Mucosa of descending colon (tissue), 3 donors: ENCODE data around the gene RAPGEF2. TPM values are rescaled to one million over a fixed set of nuclear protein-coding genes. Genes with fewer than 3 reads are reported as not detected.

ENCODE experiments used
- ATAC-seq: fragments of 200-7000 bp; cut with Tn5 transposase; one replicate; pipeline ENCODE4 v1.9.1; 2020; ENCODE audit warnings: mild to moderate bottlenecking, moderate library complexity
- DNase-seq, 3 donors: peaks; one replicate each; pipeline ENCODE4 v3.0.0-alpha.2; 2020
- H3K36me3 ChIP-seq: fragments of 200-600 bp; one replicate; pipeline ENCODE4 v1.8.0; 2021; ENCODE audit warnings: low read depth, mild to moderate bottlenecking
- H3K4me1 ChIP-seq: fragments of 200-600 bp; one replicate; pipeline ENCODE4 v1.8.0; 2021; ENCODE audit warnings: low read depth, mild to moderate bottlenecking
- H3K4me3 ChIP-seq: fragments of 200-600 bp; one replicate; pipeline ENCODE4 v1.8.0; 2021; ENCODE audit warnings: mild to moderate bottlenecking
- H3K9me3 ChIP-seq: fragments of 200-600 bp; one replicate; pipeline ENCODE4 v1.8.0; 2021; ENCODE audit warnings: mild to moderate bottlenecking
- intact Hi-C, 2 donors: fragments of 100-400 bp; cut with DNase I in 1 of 2; cut with micrococcal nuclease in 1 of 2; formaldehyde crosslinking; loops; one replicate each; pipeline versions ENCODE4 v1.11.0 to v1.11.1; 2022; cut with DNase I, micrococcal nuclease
- total RNA-seq, 3 donors: library from RNA; stranded (reverse); fragmentation: NEBNext Ultra II Directional in 2 of 3; extraction: Animal tissue kit (Norgen Biotek cat#: 25700) in 2 of 3; gene quantifications; one replicate each; pipeline versions ENCODE4 v1.2.1 to v1.2.4, GENCODE V29; 2021 to 2023
- TF ChIP-seq, protein P1 (sequence below): fragments of 200-600 bp; IDR thresholded peaks from one replicate; pipeline ENCODE4 v1.8.0; 2022; ENCODE audit warnings: antibody characterized with exemption, mild to moderate bottlenecking
- donor health status: DM: no; HTN: no; CAD: no; lungs with moderate emphysema.
- donor health status: DM: no; HTN: no; CAD: no.
- donor health status: DM: no; HTN: yes; CAD: no.

RAPGEF2 gene
- total RNA-seq, 3 donors from 2014 or later: 42.8 to 68.2 (median 55.1) TPM

GRCh38 chr4:159298502-159298901 is 195.6 kb downstream of the RAPGEF2 start:
- Histone ChIP-seq H3K9me3 (no peaks in the 10 kb centered on the region), H3K4me1 (no peaks in the 10 kb centered on the region), H3K4me3 (no peak overlapping the region), H3K36me3 (no peaks in the 10 kb centered on the region)
- TF ChIP-seq, protein P1, sequence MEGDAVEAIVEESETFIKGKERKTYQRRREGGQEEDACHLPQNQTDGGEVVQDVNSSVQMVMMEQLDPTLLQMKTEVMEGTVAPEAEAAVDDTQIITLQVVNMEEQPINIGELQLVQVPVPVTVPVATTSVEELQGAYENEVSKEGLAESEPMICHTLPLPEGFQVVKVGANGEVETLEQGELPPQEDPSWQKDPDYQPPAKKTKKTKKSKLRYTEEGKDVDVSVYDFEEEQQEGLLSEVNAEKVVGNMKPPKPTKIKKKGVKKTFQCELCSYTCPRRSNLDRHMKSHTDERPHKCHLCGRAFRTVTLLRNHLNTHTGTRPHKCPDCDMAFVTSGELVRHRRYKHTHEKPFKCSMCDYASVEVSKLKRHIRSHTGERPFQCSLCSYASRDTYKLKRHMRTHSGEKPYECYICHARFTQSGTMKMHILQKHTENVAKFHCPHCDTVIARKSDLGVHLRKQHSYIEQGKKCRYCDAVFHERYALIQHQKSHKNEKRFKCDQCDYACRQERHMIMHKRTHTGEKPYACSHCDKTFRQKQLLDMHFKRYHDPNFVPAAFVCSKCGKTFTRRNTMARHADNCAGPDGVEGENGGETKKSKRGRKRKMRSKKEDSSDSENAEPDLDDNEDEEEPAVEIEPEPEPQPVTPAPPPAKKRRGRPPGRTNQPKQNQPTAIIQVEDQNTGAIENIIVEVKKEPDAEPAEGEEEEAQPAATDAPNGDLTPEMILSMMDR: no peak
- no peak for DNase-seq
- intact Hi-C loops: no loop called here
- ATAC-seq: no peak

GRCh38 chr4:159303435-159303834 is 200.6 kb downstream of the RAPGEF2 start:
- H3K36me3 ChIP-seq: no peaks in the 10 kb centered on the region
- TF ChIP-seq, protein P1: no peak
- intact Hi-C loops: no loop called here
- ATAC-seq (no peak), DNase-seq (no peak)
- H3K4me3 ChIP-seq: no peak overlapping the region
- no peaks in the 10 kb centered on the region for H3K9me3 ChIP-seq
- no peaks in the 10 kb centered on the region for H3K4me1 ChIP-seq

DNA sequence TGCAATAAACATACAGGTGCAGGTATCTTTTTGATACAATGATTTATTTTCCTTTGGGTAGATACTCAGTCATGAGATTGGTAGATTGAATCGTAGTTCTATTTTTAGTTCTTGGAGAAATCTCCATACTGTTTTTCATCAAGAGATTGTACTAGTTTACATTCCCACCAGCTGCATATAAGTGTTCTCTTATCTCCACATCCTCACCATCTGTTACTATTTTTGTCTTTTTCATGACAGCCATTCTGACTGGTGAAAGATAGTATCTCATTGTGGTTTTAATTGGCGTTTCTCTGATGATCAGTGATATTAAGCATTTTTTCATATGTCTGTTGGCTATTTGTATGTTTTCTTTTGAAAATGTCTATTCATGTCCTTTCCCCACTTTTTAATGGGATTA is 202.2 kb downstream of the RAPGEF2 start:
- intact Hi-C loops: no loop called here
- Histone ChIP-seq H3K4me1 (no peaks in the 10 kb centered on the region), H3K9me3 (no peaks in the 10 kb centered on the region), H3K36me3 (no peaks in the 10 kb centered on the region), H3K4me3 (no peak overlapping the region)
- DNase-seq (no peak), ATAC-seq (no peak)
- TF ChIP-seq, protein P1: no peak

- Histone ChIP-seq H3K36me3 (no peaks in the 10 kb centered on the region), H3K4me3 (no peak overlapping the region), H3K9me3 (no peaks in the 10 kb centered on the region), H3K4me1 (no peaks in the 10 kb centered on the region)
- TF ChIP-seq, protein P1: no peak
- intact Hi-C loops: no loop called here
- ATAC-seq (no peak), DNase-seq (no peak)
These were observed 205.1 kb downstream of the RAPGEF2 start for GRCh38 chr4:159307929-159308328.

DNA sequence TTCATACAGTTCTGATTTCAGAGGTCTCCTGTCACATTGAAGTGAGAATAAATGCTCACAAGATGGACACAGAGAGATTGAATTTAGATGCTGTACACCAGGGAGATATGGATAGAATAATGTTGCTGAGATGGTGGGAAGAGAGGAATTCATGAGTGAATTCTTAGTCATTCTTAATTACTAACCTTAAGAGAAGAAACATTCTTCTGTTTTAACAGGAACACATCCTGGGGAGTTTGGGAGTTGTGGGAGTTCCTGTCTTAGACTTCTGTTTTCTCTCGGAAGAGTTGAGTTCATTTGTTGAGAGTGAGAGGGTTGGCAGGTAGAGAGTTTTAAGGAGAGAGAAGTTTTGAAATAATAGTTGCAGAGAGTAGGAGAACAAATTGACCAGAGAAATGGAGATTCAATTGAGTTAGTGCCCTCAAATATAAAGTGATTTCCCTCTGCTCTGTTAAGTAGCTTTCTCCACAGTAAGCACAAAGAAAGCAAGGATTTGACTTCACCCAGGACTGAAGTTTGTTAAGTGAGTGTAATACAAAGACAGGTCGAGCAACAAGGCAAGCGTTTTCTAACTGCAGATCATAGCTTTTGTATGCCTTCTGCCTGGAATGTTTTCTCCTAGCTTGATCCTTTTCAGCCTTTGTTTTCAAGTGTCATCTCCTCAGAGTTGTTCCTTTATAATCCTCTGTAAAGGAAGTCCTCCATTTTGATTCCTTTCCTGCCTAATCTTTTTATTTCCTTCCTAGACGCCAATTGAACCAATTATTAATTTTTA is 205.9 kb downstream of the RAPGEF2 start:
- no peak overlapping the region for H3K4me3 ChIP-seq
- DNase-seq (no peak), ATAC-seq (no peak)
- TF ChIP-seq, protein P1: no peak
- H3K9me3 ChIP-seq: no peaks in the 10 kb centered on the region
- H3K36me3 ChIP-seq: no peaks in the 10 kb centered on the region
- no peaks in the 10 kb centered on the region for H3K4me1 ChIP-seq
- intact Hi-C loops: no loop called here
